Chondrocyte (in vitro differentiated cells): ENCODE data around the gene WDR38. TPM values are rescaled to one million over a fixed set of nuclear protein-coding genes. Genes with fewer than 3 reads are reported as not detected.

Source experiments
- DNase-seq: peaks from one replicate; pipeline ENCODE4 v3.0.0; 2021; ENCODE audit warnings: mixed read lengths, low spot score
- H3K27ac Mint-ChIP-seq: one replicate; pipeline ENCODE4 v1.8.0; 2021; ENCODE audit warnings: mild to moderate bottlenecking, moderate library complexity, mixed read lengths; ENCODE audit not compliant: unreplicated experiment
- H3K27me3 Mint-ChIP-seq: 2 replicates; pipeline ENCODE4 v1.8.0; 2021; ENCODE audit warnings: low read depth, mixed read lengths
- H3K36me3 Mint-ChIP-seq: 2 replicates; pipeline ENCODE4 v1.8.0; 2021; ENCODE audit warnings: low read depth, mixed read lengths
- H3K4me1 Mint-ChIP-seq: 2 replicates; pipeline ENCODE4 v1.8.0; 2021; ENCODE audit warnings: low read depth, mild to moderate bottlenecking, mixed read lengths
- H3K4me3 Mint-ChIP-seq: one replicate; pipeline ENCODE4 v1.8.0; 2021; ENCODE audit warnings: mild to moderate bottlenecking, moderate library complexity, mixed read lengths; ENCODE audit not compliant: unreplicated experiment
- H3K9me3 Mint-ChIP-seq: 2 replicates; pipeline ENCODE4 v1.8.0; 2021; ENCODE audit warnings: low read depth, mixed read lengths
- total RNA-seq: library from RNA; stranded (reverse); gene quantifications from 3 replicates; pipeline ENCODE4 v1.2.1, GENCODE V29; 2021
- TF ChIP-seq, protein P1 (sequence below): fragments of 200-600 bp; sonication (generic); IDR thresholded peaks from 2 replicates; pipeline ENCODE4 v1.5.0; 2021; ENCODE audit warnings: antibody characterized with exemption, mild to moderate bottlenecking, moderate library complexity

The WDR38 gene
- total RNA-seq, 1 donor from 2014 or later = not detected

DNA sequence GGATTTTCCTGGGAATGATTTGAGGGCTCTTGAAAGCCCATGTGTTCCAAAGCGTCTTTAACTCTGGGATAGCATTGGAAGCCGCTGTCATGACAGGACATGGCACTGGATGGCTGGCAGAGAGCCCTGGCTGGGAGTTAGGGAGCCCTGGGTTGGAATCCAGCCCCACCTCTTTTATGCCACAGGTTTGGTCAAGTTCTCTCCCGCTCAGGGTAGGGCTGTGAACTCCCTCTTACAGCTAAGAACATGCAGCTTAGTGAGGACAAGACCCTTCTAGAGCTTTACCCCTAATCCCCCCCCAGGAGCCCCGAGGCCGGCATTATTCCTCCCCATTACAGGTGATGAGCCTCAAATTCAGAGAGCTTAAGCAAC lies 39.1 kb upstream of the WDR38 start:
- TF ChIP-seq, protein P1, sequence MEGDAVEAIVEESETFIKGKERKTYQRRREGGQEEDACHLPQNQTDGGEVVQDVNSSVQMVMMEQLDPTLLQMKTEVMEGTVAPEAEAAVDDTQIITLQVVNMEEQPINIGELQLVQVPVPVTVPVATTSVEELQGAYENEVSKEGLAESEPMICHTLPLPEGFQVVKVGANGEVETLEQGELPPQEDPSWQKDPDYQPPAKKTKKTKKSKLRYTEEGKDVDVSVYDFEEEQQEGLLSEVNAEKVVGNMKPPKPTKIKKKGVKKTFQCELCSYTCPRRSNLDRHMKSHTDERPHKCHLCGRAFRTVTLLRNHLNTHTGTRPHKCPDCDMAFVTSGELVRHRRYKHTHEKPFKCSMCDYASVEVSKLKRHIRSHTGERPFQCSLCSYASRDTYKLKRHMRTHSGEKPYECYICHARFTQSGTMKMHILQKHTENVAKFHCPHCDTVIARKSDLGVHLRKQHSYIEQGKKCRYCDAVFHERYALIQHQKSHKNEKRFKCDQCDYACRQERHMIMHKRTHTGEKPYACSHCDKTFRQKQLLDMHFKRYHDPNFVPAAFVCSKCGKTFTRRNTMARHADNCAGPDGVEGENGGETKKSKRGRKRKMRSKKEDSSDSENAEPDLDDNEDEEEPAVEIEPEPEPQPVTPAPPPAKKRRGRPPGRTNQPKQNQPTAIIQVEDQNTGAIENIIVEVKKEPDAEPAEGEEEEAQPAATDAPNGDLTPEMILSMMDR = no peak
- Mint-ChIP-seq H3K36me3 (no peaks in the 10 kb centered on the region), H3K9me3 (no peaks in the 10 kb centered on the region), H3K27ac (peak overlapping the region; percentile 98), H3K27me3 (no peaks in the 10 kb centered on the region), H3K4me1 (peaks cover 57% of the 10 kb centered on the region), H3K4me3 (no peak overlapping the region)
- DNase-seq = no peak

DNA sequence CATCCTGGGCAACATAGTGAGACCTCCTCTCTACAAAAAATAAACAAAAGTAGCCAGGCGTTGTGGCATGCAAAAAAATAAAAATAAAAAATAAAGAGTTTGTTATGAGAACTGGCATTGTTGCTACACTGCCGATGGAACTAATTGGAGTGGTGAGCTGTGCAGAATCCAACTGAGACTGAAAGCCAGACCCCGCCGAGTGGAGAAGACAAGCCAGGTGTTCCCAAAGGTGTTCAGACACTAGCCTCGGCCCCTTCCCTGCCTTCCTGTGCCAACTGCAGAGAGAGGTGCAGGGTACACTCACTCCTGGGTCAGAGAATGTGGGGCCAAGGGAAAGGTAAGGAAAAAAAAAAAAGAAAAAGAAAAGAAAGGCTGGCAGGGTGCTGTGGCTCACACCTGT lies 37.7 kb upstream of the WDR38 start:
- Mint-ChIP-seq H3K4me1 (peaks cover 49% of the 10 kb centered on the region), H3K27ac (no peak overlapping the region), H3K4me3 (no peak overlapping the region), H3K9me3 (no peaks in the 10 kb centered on the region), H3K36me3 (no peaks in the 10 kb centered on the region), H3K27me3 (no peaks in the 10 kb centered on the region)
- TF ChIP-seq, protein P1 = no peak
- no peak for DNase-seq

DNA sequence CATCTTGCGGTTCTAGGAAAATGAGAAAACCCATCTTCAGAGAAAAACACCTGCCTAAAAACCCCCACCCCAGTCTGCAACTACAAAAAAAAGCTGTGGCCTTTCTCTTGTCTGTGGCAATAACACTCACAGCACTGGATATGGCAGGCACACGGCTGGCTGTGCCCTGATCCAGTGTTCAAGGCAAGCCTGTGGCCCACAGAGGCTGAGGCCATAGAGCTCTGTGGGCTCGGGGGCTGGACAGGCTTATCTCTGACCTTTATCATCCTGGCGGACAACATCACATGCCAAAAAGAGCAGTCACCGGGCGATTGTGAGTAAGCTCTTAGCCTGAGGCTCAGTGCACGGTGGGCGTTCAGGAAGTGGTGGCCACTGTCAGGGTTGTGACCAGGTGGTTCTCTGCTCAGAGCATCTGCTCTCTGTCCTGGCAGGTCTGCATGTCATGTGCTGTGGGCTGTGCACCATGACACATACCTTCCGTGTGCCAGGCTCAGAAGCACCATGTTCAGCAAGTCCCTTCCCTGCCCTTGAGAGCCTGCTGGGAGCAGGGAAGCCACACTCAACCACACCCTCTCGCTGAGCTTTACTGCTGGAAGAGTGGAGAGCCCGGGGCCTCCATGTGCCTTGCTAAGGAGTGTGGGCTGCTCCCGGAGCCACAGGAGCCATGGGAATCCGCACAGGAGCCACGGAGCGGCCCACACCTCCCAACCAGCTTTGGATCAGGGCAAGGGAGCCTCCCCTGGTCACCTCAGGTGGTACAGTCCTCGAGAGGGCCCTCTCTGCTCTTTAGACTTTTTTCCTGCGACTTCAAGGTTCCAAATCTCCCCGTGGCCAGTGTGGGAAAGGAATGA lies 34.6 kb upstream of the WDR38 start:
- DNase-seq = no peak
- no peaks in the 10 kb centered on the region for H3K36me3 Mint-ChIP-seq
- peak overlapping the region; percentile 29 for H3K27ac Mint-ChIP-seq
- no peaks in the 10 kb centered on the region for H3K9me3 Mint-ChIP-seq
- H3K4me3 Mint-ChIP-seq = no peak overlapping the region
- TF ChIP-seq, protein P1 = no peak
- H3K4me1 Mint-ChIP-seq = peaks cover 23% of the 10 kb centered on the region
- H3K27me3 Mint-ChIP-seq = no peaks in the 10 kb centered on the region

DNA sequence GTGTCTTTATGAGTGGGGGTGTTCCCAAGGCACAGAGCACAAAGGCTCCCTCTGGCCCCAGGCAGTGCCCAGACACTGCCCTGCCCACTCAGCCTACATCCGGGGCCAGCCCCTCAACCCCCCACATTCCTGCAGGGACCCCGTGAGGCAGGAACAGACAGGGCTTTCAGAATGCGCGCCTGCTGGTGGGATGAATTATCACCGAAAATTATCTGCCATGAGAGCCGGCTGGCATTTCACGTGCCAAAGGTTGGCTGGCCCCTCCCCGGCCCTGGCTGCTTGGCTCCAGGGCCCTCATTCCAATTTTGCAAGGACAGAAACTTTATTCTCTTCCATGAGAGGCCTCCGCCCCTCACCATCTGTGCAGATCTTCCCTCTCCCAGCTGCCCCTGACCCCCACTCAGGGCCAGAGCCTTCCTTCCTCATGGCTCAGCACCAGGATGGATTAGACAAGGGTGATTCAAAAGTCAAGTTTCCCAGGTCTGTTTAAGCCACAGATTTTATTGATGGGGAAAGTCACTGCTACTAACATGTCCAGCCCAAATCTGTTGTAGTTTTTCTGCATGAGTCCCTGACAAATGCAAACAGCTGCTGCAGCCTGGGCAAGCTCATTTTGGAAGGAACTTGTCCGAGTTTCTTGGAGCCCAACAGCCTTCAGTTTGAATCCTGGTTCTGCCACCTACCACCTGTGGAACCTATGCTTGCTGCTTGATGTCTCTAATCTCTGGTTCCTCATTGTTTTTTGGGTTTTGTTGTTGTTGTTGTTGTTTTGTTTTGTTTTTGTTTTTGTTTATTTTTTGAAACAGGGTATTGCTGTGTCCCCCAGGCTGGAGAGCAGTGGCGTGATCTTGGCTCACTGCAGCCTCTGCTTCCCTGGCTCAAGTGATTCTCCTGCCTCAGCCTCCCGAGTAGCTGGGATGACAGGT lies 32.3 kb upstream of the WDR38 start:
- H3K27ac Mint-ChIP-seq = no peak overlapping the region
- TF ChIP-seq, protein P1 = no peak
- peaks cover 15% of the 10 kb centered on the region for H3K4me1 Mint-ChIP-seq
- peaks cover 2% of the 10 kb centered on the region for H3K9me3 Mint-ChIP-seq
- no peak overlapping the region for H3K4me3 Mint-ChIP-seq
- no peaks in the 10 kb centered on the region for H3K36me3 Mint-ChIP-seq
- no peak for DNase-seq
- H3K27me3 Mint-ChIP-seq = no peaks in the 10 kb centered on the region
